ENCODE measurements around the gene FAM151A.
"Not testable (repeated sequence)": the region's sequence is repeated elsewhere in the genome, so short reads cannot be mapped to it uniquely, and the experiment has no call there.

FAM151A gene

GRCh38 chr1:54636461-54637446 is 13.4 kb upstream of the FAM151A start:
- DNase-seq: not testable (repeated sequence)

GRCh38 chr1:54635804-54636203 is 12.5 kb upstream of the FAM151A start:
- not testable (repeated sequence) for DNase-seq

DNA sequence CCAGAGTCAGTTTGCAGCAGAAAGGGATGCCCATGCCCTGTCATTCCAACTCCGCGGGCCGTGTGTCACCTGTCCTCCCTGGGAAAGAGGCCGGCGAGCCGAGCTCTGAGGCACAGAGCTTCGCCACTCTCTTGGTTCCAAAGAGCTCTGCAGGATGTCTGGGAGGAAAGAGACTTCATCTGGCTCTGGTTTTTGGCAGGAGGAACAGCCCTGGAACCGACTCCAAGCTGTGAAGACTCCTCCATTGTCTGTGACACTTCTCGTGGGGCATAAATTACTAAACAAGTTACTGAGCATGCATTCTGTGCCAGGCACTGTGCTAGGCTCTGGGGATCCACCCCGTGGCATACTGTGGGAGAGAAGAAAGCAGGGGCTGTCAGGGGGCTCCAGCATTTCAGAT is 3.9 kb upstream of the FAM151A start:
- DNase-seq: no peak

DNA sequence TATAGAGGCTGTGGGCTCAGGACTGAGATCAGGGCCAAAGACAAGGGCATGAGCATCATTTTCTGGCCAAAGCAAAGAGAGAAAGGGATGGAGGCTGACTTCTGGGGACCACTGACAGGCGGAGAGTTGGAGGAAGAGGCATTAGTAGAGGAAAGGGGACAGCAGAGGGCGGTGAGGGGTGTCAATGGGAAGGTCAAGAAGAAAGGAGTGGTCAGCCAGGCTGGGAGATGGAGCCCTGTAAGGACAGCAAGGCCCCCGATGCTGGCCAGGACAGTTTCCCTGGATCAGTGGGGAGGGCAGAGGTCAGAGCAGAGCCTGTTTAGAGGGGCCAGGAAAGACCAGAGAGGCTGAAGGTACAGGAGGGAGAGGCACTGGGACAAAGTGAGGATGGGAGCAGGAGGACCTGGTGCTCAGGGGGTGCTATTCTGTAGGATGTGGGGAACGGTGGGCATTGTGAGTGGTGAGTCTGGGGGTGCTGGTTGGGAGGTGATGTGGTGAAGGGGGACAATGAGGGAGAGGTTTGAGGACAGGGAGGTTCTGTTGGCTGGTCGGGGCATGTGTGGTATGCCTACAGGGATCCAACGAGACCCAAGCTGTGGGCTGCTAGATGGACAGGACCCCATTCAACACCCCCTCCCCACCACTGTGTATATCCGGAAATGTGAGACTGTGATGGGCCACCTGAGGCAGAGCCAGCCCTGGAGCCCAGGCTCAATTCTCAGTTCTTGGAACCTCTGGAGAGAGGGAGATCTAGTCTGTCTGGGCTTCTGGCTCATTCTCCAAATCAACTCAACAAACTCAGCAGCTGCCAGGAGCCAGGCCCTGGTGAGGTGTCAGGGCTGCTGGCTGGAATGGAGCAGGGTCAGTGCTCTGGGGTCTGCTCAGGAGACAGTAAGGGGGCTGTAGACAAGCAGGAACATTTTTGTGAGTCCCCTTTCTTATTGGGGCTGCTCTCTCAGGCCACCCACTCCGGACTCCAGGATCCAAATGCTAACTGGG is 1.4 kb upstream of the FAM151A start:
- no peak for DNase-seq

GRCh38 chr1:54619749-54620148 is 3.6 kb downstream of the FAM151A start:
- peak; percentile 47 for DNase-seq

DNA sequence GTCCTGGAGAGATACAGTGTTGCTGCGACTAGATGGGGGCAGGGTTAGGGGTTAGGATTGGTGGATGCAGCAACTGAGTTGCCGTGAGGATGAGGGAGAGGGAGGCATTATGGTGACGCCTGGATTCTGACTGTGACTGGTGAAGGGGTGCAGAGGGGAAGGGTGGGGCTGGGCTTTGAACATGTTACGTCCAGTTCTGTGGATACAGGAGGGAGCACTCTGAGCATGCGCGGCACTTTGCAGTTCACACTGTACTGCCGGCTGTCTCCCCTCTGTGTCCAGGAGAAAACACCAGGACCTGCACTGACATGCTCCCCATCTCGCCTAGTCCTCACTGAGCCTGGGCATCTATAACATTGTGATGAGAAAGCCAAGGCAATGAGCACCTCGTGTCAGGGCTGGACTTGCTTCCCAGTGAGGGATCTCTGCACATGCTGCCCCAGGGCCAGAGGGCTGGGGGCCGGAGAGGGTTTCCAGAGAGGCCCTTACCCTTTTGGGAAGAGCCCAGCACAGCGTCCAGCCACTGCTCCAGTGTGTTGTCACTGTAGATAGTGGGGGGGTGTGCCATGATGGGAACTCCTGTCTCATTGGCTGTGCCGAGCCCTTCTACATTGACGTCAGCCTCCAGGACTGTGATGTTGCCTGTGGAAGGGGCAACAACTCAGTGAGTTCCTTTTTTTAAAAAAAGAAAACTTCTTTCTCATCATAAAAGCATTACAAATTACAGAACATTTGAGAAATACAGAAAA is 7.6 kb downstream of the FAM151A start:
- no peak for DNase-seq

- no peak for DNase-seq
These were observed 8.8 kb downstream of the FAM151A start for GRCh38 chr1:54614563-54614962.

DNA sequence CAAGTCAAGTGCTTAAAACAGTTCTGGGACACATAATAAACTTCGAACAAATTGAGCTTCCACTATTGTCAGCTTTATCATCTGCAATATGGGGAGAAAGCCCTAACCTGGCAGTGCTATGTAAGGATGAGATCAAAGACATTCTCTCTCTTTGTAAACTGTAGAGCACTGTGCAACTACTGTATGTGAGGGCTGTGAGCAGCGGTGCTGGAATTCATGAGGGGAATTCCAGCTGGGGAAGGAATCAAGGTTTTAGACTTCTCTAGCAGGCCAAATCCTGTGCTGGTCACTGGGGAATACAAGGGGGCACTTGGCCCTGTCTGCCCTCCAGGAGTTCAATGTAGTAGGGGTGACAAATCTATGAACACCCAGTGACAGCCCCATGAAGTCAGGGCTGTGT is 9.3 kb downstream of the FAM151A start:
- DNase-seq: no peak

- DNase-seq: no peak
These were observed 11.7 kb downstream of the FAM151A start for GRCh38 chr1:54611621-54612020.

DNA sequence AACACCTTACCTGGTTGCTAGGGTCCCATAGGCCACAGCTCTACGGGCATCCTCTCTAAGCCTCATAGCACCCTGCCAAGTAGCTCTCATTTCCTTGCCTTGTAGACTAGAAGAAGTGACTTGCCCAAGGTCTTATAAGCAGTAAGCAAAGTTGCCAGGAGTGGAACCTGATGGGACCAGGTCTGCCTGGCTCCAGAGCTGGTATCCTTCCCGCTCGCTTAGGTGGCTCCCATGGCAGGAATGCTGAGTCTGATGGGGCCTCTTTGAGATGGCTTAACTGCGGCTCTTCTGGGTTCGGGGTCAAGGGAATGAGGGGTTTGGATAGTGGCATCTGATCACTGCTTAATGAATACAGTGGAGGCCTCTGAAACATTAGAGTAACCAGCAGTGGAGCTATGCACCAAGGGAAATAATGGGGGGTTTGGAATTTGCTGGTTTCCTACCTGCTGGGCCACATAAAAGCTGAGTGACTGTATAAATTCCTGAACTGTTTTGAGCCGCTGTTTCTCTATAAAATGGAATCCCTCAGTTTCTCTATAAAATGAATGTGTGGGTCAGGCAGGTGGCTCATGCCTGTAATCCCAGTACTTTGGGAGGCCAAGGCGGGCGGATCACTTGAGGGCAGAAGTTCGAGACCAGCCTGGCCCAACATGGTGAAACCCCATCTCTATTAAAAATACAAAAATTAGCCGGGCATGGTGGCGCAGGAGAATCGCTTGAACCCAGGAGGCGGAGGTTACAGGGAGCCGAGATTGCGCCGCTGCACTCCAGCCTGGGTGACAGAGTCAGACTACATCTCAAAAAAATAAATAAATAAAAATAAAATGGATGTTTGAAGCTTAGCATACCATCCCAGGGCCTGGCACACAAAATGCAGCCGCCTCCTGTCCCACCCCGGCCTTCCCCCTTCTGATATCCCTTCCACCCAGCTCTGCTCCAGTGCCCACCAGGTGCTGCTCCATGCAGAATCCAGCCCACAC is 12.4 kb downstream of the FAM151A start:
- no peak for DNase-seq

- no peak for DNase-seq
These were observed 13.3 kb downstream of the FAM151A start for GRCh38 chr1:54610048-54610447.

DNA sequence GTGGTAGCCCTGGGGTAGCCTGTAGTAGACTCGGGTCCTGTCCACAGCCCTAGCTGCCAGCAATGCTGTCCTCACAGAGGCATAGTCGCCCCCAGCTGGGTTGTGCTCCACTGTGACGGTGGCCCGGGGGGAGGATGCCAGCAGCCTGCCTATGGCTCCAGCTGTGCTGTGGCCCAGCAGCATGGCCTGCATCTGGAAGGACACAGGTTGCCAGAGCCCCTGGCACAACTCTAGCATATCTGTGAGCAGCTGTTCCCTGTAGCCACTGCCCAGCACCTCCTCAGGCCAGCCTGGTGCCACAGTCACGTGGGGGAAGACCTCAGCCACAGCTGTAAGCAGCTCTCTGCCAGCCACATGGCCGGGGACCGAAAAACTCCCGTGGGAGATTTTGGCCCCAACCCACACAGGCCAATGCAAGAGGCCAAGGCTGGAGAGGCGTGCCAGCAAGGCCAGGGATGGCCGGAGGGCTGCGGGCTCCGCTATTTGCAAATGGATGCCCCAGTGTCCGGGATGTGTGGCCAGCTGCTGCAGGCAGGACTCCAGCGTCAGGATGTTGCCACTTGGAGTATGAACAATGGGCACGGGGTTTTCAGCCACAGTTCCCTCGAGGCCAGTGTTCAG is 13.9 kb downstream of the FAM151A start:
- DNase-seq: no peak

- no peak for DNase-seq
These were observed 14.6 kb downstream of the FAM151A start for GRCh38 chr1:54608566-54609230.

- DNase-seq: no peak
These were observed 15.3 kb downstream of the FAM151A start for GRCh38 chr1:54607821-54608565.

DNA sequence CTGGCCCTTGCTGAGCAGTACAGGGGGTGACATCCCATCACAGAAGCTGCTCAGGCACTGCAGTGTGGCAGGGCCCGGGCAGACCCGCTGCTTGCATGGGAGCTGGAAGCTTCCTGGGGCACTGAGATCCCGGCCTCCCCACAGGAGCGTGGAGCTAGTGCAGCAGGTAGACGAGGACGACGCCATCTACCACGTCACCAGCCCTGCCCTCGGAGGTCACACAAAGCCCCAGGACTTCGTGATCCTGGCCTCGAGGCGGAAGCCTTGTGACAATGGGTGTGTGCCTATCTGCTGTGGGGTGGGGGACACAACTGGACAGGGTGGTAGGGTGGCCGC is 16.4 kb downstream of the FAM151A start:
- DNase-seq: no peak

- no peak for DNase-seq
These were observed 17.0 kb downstream of the FAM151A start for GRCh38 chr1:54606096-54606989.

- DNase-seq: no peak
These were observed 18.6 kb downstream of the FAM151A start for GRCh38 chr1:54604572-54605370.

GRCh38 chr1:54604051-54604450 is 19.3 kb downstream of the FAM151A start:
- no peak for DNase-seq

Data from retina (tissue), 1 donor.